Activated T-cell treated with anti-CD3 and anti-CD28 coated beads for 48 hours (primary cell): Measurements from ENCODE around the gene MAN2A2.
A peak's percentile ranks its signal among the peaks of the same experiment; 100 is the strongest.
"Not testable (repeated sequence)": the region's sequence is repeated elsewhere in the genome, so short reads cannot be mapped to it uniquely, and the experiment has no call there.

Experiments used
- DNase-seq: peaks from one replicate; pipeline ENCODE4 v3.0.0-alpha.2; 2020; ENCODE audit warnings: low read depth

The MAN2A2 gene

GRCh38 chr15:90921887-90922286 lies 18.8 kb downstream of the MAN2A2 start:
- DNase-seq = no peak

DNA sequence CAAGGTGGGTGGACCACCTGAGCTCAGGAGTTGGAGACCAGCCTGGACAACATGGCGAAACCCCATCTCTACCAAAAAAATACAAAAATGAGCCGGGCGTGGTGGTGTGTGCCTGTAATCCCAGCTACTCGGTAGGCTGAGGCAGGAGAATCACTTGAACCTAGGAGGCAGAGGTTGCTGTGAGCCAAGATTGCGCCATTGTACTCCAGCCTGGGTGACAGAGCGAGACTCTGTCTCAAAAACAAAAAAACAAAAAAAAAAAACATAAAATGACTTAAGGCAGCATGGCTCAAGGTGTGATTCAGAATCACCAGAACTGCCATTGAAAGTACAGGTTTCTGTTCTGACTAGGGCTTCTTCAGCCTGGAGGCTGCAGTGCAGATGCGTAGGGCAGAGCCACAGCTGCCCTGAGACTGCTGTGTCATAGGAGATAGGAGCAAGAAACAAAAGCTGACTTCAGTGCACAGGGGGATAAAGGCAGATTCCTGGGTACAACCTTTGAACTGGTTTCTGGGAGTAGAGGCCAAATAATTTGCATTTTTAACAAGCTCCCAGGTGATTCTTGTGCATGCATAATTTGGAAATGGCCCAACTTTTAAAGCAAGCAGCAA lies 19.7 kb downstream of the MAN2A2 start:
- not testable (repeated sequence) for DNase-seq

GRCh38 chr15:90924375-90924774 lies 21.3 kb downstream of the MAN2A2 start:
- DNase-seq = no peak

GRCh38 chr15:90926766-90927165 lies 23.7 kb downstream of the MAN2A2 start:
- not testable (repeated sequence) for DNase-seq

DNA sequence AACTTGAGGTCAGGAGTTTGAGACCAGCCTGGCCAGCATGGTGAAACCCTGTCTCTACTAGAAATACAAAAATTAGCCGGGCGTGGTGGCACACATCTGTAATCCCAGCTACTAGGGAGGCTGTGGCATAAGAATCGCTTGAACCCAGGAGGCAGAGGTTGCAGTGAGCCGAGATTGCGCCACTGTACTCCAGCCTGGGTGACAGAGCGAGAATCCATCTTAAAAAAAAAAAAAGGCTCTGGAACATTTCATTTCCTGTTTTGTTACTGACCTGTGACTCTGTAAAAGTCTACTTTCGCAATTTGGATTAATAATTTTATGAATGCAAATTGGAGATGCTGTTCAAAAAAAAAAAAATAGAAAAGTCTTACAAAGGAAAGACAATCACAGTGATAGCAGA lies 25.0 kb downstream of the MAN2A2 start:
- not testable (repeated sequence) for DNase-seq

- DNase-seq = no peak
These were observed 26.3 kb downstream of the MAN2A2 start for GRCh38 chr15:90929246-90930019.

DNA sequence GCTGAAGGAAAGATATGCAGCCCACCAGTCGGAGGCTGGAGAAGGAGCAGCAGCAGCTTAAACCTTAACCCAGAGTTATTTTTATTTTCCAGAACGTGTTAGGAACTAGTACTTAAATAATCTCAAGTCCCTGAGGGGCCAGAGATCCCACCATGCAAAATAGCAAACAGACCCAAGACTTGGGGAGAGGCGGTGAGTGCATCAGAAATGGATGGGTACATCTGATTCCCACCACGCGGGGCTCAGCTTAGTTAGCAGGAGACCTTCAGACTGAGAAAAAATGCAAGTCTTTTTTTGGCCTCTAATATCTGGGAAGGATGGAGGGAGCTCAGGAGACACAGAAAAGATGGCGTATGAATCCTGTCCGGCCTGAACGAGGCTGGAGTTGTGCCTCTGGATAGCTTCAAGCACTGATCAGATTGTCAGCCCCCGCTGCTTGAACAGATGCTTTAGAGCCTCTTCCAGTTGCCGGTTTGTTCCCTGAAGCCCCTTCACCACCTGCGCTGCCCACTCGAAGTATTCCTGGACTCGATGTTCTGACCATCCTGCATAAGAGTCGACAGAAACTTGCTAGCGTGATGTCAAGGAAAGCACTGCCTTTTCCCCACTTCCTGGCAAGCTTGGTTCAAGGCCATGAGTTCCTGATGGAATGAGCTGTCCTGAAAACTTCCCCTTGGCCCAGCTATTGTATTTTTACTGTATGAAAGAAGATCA lies 27.9 kb downstream of the MAN2A2 start:
- no peak for DNase-seq

DNA sequence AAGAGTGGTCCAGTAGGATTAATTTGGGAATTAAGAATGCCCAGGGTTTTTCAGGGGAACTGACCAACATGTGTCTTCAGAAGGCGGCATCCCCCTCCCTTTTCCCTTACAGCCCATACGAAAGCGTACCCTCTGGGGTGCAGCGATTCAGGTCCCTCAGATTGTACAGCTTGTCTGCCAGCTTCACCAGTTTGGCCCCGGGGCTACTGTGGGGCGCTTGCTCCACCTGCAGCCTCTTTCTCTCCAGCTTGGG lies 28.4 kb downstream of the MAN2A2 start:
- no peak for DNase-seq

- DNase-seq = peak; percentile 91
These were observed 28.9 kb downstream of the MAN2A2 start, which contains the start of gene HDDC3 for GRCh38 chr15:90931828-90932659. Gene HDDC3 (minus strand): TSS chr15:90932549. CDS start chr15:90932540, 9 bp downstream.

- DNase-seq = no peak
These were observed 29.5 kb downstream of the MAN2A2 start for GRCh38 chr15:90932660-90932991.

DNA sequence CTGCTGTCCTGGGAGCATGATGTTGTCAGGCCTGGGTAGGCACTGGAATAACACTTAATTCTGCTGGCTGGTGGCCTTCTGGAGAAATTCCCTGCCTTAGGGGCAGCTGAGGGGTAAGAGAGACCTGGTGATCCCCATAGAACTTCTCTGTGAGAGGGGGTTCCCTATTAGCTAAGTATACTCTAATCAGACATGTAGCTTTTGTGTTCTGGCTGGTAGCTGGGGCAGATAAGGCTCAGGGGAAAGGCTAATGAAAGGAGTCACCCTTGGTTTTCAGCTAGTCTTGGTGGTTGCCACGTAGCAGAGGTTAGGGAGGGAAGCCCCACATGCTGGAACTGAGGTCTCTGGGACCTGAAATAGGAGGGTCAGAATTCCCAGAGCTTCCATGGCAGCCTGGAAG lies 30.2 kb downstream of the MAN2A2 start:
- DNase-seq = no peak

- DNase-seq = peak; percentile 86
These were observed 31.3 kb downstream of the MAN2A2 start for GRCh38 chr15:90934256-90934948.

GRCh38 chr15:90934949-90935751 lies 32.0 kb downstream of the MAN2A2 start, which contains the start of gene UNC45A:
Gene UNC45A (plus strand): TSS chr15:90935285. CDS start chr15:90935325, 40 bp downstream.
- DNase-seq = peak; percentile 98

GRCh38 chr15:90936823-90937222 lies 33.7 kb downstream of the MAN2A2 start:
- DNase-seq = no peak

- DNase-seq = no peak
These were observed 35.2 kb downstream of the MAN2A2 start for GRCh38 chr15:90938261-90938660.

DNA sequence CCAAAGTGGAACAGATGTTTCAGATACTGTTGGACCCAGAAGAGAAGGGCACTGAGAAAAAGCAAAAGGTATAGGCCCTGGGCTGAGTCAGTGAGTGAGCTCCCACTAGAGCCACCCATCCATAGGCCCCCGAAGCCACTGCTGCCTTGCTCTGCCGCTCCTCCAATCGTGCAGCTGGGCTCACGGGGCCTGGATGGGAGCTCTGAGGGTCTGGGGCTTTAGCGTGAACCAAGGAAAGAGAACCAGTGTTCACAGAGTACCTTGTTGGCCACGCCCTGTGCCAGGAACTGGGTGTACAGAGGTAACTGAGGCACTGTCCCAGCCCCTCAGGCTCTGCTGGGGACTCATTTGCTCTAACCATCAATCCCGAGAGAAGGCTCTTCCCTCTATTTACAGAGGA lies 36.7 kb downstream of the MAN2A2 start:
- DNase-seq = no peak

- DNase-seq = no peak
These were observed 37.9 kb downstream of the MAN2A2 start for GRCh38 chr15:90941038-90941437.

DNA sequence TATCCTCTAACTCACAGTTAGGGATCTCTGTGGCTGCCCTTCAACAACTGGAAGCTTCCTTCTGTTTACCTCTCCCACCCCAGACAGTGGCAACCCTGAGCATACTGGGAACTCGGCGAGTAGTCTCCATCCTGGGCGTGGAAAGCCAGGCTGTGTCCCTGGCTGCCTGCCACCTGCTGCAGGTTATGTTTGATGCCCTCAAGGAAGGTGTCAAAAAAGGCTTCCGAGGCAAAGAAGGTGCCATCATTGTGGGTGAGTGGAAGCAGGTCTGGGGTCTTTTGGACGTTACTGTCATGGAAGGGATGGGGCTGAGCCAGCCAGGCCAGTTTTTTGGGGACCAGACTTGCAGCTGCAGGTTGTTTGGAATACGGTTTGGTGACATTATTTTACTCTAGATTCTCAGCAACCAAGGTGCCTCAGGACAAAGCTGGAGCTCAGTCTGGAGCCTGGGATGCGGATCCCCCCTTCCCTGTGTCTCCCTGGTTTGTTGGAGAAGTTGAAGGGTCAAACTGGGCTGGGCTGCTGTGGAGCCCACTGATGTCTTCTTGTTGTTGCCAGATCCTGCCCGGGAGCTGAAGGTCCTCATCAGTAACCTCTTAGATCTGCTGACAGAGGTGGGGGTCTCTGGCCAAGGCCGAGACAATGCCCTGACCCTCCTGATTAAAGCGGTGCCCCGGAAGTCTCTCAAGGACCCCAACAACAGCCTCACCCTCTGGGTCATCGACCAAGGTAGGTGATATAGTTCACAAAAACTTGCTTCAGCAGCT lies 39.4 kb downstream of the MAN2A2 start:
- no peak for DNase-seq

- DNase-seq = no peak
These were observed 42.0 kb downstream of the MAN2A2 start for GRCh38 chr15:90945091-90945490.

- no peak for DNase-seq
These were observed 43.4 kb downstream of the MAN2A2 start for GRCh38 chr15:90946538-90946937.
